GM12891 (cell line): ENCODE measurements around the gene IFT88.

Source experiments
- PAX5 ChIP-seq: IDR thresholded peaks from 2 replicates; pipeline ENCODE4 v1.6.1; 2011; ENCODE audit warnings: low read length, moderate library complexity, mild to moderate bottlenecking; ENCODE audit not compliant: insufficient read depth, severe bottlenecking
- POLR2A ChIP-seq: IDR thresholded peaks from 2 replicates; pipeline ENCODE4 v1.6.1; 2011; ENCODE audit warnings: low read depth, low read length, control low read depth
- POLR2AphosphoS5 ChIP-seq: IDR thresholded peaks from 2 replicates; pipeline ENCODE4 v1.6.1; 2011; ENCODE audit warnings: low read depth, low read length, control low read depth
- SPI1 ChIP-seq: IDR thresholded peaks from 2 replicates; pipeline ENCODE4 v1.6.1; 2011; ENCODE audit warnings: low read depth, low read length, control low read depth
- TAF1 ChIP-seq: IDR thresholded peaks from 2 replicates; pipeline ENCODE4 v1.6.1; 2011; ENCODE audit warnings: low read depth, low read length, control low read depth

- TF ChIP-seq TAF1 (no peak), POLR2A (no peak), POLR2AphosphoS5 (no peak), PAX5 (no peak), SPI1 (no peak)
These were observed 40.1 kb downstream of the IFT88 start for GRCh38 chr13:20607015-20607414.
